A204.1 (cell line): ENCODE measurements around the gene CHI3L1.
"Not testable (repeated sequence)": the region's sequence is repeated elsewhere in the genome, so short reads cannot be mapped to it uniquely, and the experiment has no call there.

ENCODE experiments used
- FAIRE-seq: peaks from 2 replicates; lab custom pipeline; 2012; peaks lifted over from hg19 to GRCh38; lab: Jason Lieb, UNC

CHI3L1 gene

GRCh38 chr1:203186446-203187303 lies at the start of gene CHI3L1:
Gene CHI3L1 (minus strand): TSS chr1:203186704. CDS start chr1:203186623, 81 bp downstream.
- no peak for FAIRE-seq

- not testable (repeated sequence) for FAIRE-seq
These were observed 48.4 kb upstream of the CHI3L1 start for GRCh38 chr1:203234901-203235300.

GRCh38 chr1:203229471-203230135 lies 43.1 kb upstream of the CHI3L1 start, which contains the start of gene CHIT1:
Gene CHIT1 (minus strand): TSS chr1:203229673. CDS start chr1:203229636, 37 bp downstream.
- FAIRE-seq = no peak

- no peak for FAIRE-seq
These were observed 42.2 kb upstream of the CHI3L1 start for GRCh38 chr1:203228670-203229069.

GRCh38 chr1:203227371-203228083 lies 41.0 kb upstream of the CHI3L1 start:
- no peak for FAIRE-seq

GRCh38 chr1:203225071-203225470 lies 38.6 kb upstream of the CHI3L1 start:
- no peak for FAIRE-seq

GRCh38 chr1:203223012-203223775 lies 36.7 kb upstream of the CHI3L1 start:
- FAIRE-seq = no peak

- no peak for FAIRE-seq
These were observed 33.4 kb upstream of the CHI3L1 start for GRCh38 chr1:203219934-203220333.

GRCh38 chr1:203219171-203219570 lies 32.7 kb upstream of the CHI3L1 start:
- no peak for FAIRE-seq

GRCh38 chr1:203217668-203218067 lies 31.2 kb upstream of the CHI3L1 start:
- no peak for FAIRE-seq

GRCh38 chr1:203217139-203217655 lies 30.7 kb upstream of the CHI3L1 start:
- no peak for FAIRE-seq

- FAIRE-seq = no peak
These were observed 30.0 kb upstream of the CHI3L1 start for GRCh38 chr1:203216274-203217138.

GRCh38 chr1:203215573-203215972 lies 29.1 kb upstream of the CHI3L1 start:
- no peak for FAIRE-seq

GRCh38 chr1:203214871-203215270 lies 28.4 kb upstream of the CHI3L1 start:
- no peak for FAIRE-seq

- no peak for FAIRE-seq
These were observed 26.6 kb upstream of the CHI3L1 start for GRCh38 chr1:203213126-203213525.

GRCh38 chr1:203211812-203212211 lies 25.3 kb upstream of the CHI3L1 start:
- no peak for FAIRE-seq

- no peak for FAIRE-seq
These were observed 24.5 kb upstream of the CHI3L1 start for GRCh38 chr1:203210988-203211387.

GRCh38 chr1:203210350-203210749 lies 23.8 kb upstream of the CHI3L1 start:
- FAIRE-seq = no peak

- no peak for FAIRE-seq
These were observed 21.7 kb upstream of the CHI3L1 start for GRCh38 chr1:203208181-203208580.

GRCh38 chr1:203207751-203208150 lies 21.2 kb upstream of the CHI3L1 start:
- no peak for FAIRE-seq
